KMS-11 (cell line): ENCODE measurements around the gene CERCAM.

Experiments used
- H2AFZ ChIP-seq: fragments of 200-600 bp; sonication (generic); 2 replicates; pipeline ENCODE4 v1.6.1; 2016; ENCODE audit warnings: antibody characterized with exemption, mixed run types, low read depth
- H3K27ac ChIP-seq: fragments of 200-600 bp; sonication (generic); 2 replicates; pipeline ENCODE4 v1.6.1; 2016; ENCODE audit warnings: mild to moderate bottlenecking, mixed run types
- H3K27me3 ChIP-seq: fragments of 200-600 bp; sonication (generic); 2 replicates; pipeline ENCODE4 v1.6.1; 2017; ENCODE audit warnings: mild to moderate bottlenecking, low read depth, mixed run types, moderate library complexity; ENCODE audit not compliant: insufficient read depth
- H3K36me3 ChIP-seq: fragments of 200-600 bp; sonication (generic); 2 replicates; pipeline ENCODE4 v1.6.1; 2017; ENCODE audit warnings: mild to moderate bottlenecking, mixed run types; ENCODE audit not compliant: insufficient read depth
- H3K4me1 ChIP-seq: fragments of 200-600 bp; sonication (generic); 2 replicates; pipeline ENCODE4 v1.6.1; 2016; ENCODE audit warnings: mild to moderate bottlenecking, low read depth, mixed run types; ENCODE audit not compliant: poor library complexity, severe bottlenecking
- H3K4me2 ChIP-seq: fragments of 200-600 bp; sonication (generic); 2 replicates; pipeline ENCODE4 v1.7.0; 2016; ENCODE audit warnings: mild to moderate bottlenecking, mixed run types
- H3K4me3 ChIP-seq: fragments of 200-600 bp; sonication (generic); IDR thresholded peaks from 2 replicates; pipeline ENCODE4 v1.6.1; 2017; ENCODE audit warnings: low read depth, low read length, mixed read lengths; ENCODE audit not compliant: insufficient read depth
- H3K79me2 ChIP-seq: fragments of 200-600 bp; sonication (generic); 2 replicates; pipeline ENCODE4 v1.6.1; 2016; ENCODE audit warnings: low read depth, mixed run types; ENCODE audit not compliant: insufficient read depth
- H3K9ac ChIP-seq: fragments of 200-600 bp; sonication (generic); 2 replicates; pipeline ENCODE4 v1.6.1; 2016; ENCODE audit warnings: mild to moderate bottlenecking, mixed run types
- H4K20me1 ChIP-seq: fragments of 200-600 bp; sonication (generic); 2 replicates; pipeline ENCODE4 v1.6.1; 2016; ENCODE audit warnings: mild to moderate bottlenecking, mixed run types; ENCODE audit not compliant: insufficient read depth
- TF ChIP-seq, protein P1 (sequence below): fragments of 200-600 bp; sonication (generic); conservative IDR thresholded peaks from 2 replicates; pipeline ENCODE4 v1.6.1; 2017; ENCODE audit warnings: low read depth, mild to moderate bottlenecking, antibody characterized with exemption, low read length, moderate library complexity, mixed read lengths

Gene CERCAM

GRCh38 chr9:128414461-128414860, 6.2 kb upstream of the CERCAM start:
- Histone ChIP-seq H3K36me3 (no peaks in the 10 kb centered on the region), H4K20me1 (no peaks in the 10 kb centered on the region), H3K79me2 (no peaks in the 10 kb centered on the region), H3K9ac (no peak overlapping the region), H2AFZ (no peak overlapping the region), H3K4me2 (no peak overlapping the region), H3K27ac (no peak overlapping the region), H3K27me3 (peaks cover 33% of the 10 kb centered on the region), H3K4me1 (peaks cover 9% of the 10 kb centered on the region), H3K4me3 (no peak overlapping the region)
- TF ChIP-seq, protein P1, sequence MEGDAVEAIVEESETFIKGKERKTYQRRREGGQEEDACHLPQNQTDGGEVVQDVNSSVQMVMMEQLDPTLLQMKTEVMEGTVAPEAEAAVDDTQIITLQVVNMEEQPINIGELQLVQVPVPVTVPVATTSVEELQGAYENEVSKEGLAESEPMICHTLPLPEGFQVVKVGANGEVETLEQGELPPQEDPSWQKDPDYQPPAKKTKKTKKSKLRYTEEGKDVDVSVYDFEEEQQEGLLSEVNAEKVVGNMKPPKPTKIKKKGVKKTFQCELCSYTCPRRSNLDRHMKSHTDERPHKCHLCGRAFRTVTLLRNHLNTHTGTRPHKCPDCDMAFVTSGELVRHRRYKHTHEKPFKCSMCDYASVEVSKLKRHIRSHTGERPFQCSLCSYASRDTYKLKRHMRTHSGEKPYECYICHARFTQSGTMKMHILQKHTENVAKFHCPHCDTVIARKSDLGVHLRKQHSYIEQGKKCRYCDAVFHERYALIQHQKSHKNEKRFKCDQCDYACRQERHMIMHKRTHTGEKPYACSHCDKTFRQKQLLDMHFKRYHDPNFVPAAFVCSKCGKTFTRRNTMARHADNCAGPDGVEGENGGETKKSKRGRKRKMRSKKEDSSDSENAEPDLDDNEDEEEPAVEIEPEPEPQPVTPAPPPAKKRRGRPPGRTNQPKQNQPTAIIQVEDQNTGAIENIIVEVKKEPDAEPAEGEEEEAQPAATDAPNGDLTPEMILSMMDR: no peak

GRCh38 chr9:128415281-128415680, 5.4 kb upstream of the CERCAM start:
- TF ChIP-seq, protein P1: no peak
- Histone ChIP-seq H3K27me3 (peaks cover 27% of the 10 kb centered on the region), H3K79me2 (no peaks in the 10 kb centered on the region), H3K36me3 (no peaks in the 10 kb centered on the region), H3K4me1 (peaks cover 9% of the 10 kb centered on the region), H3K9ac (no peak overlapping the region), H3K4me2 (no peak overlapping the region), H4K20me1 (no peaks in the 10 kb centered on the region), H3K27ac (no peak overlapping the region), H3K4me3 (no peak overlapping the region), H2AFZ (no peak overlapping the region)

GRCh38 chr9:128416014-128416413, 4.6 kb upstream of the CERCAM start:
- TF ChIP-seq, protein P1: no peak
- Histone ChIP-seq H3K9ac (no peak overlapping the region), H2AFZ (no peak overlapping the region), H3K27me3 (peaks cover 26% of the 10 kb centered on the region), H3K79me2 (no peaks in the 10 kb centered on the region), H4K20me1 (no peaks in the 10 kb centered on the region), H3K4me3 (no peak overlapping the region), H3K27ac (no peak overlapping the region), H3K36me3 (no peaks in the 10 kb centered on the region), H3K4me1 (peaks cover 10% of the 10 kb centered on the region), H3K4me2 (no peak overlapping the region)

GRCh38 chr9:128416432-128417019, 4.1 kb upstream of the CERCAM start:
- peaks cover 26% of the 10 kb centered on the region for H3K27me3 ChIP-seq
- TF ChIP-seq, protein P1: no peak
- no peaks in the 10 kb centered on the region for H4K20me1 ChIP-seq
- H3K4me2 ChIP-seq: no peak overlapping the region
- no peak overlapping the region for H3K9ac ChIP-seq
- peaks cover 15% of the 10 kb centered on the region for H3K4me1 ChIP-seq
- no peaks in the 10 kb centered on the region for H3K79me2 ChIP-seq
- H3K4me3 ChIP-seq: no peak overlapping the region
- no peak overlapping the region for H2AFZ ChIP-seq
- H3K36me3 ChIP-seq: no peaks in the 10 kb centered on the region
- H3K27ac ChIP-seq: no peak overlapping the region
